ENCODE measurements around the gene GIN1.
A peak's percentile ranks its signal among the peaks of the same experiment; 100 is the strongest.

The GIN1 gene

DNA sequence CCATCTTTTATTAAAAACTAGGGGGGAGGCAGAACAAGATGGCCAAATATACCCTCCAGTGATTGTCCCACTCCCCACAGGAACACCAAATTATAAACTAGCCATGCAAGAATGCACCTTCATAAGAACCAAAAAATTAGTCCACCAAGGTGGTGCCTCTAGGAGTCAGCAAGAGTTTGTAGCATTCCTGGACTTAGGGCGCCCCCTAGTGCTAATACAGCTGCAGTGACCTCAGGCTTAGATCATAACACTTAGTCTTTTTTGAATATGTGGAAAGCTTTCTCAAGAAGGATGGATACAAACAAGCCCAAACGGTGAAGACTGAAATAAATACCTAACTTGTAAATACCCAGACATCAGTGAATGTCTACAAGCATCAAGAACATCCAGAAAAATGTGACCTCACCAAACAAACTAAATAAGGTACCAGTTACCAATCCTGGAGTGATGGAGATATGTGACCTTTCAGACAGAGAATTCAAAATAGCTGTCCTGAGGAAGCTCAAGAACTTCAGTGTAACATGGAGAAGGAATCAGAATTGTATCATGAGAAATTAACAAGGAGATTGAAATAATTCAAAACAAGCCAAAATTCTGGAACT lies 19.4 kb upstream of the GIN1 start:
- POLR2A ChIA-PET, result interaction anchor here (0.6 kb wide), 1 partner anchor 19 kb away, joined by 3 read pairs; the partner anchor contains the start of genes GIN1 and PPIP5K2
- DNase-seq (ENCODE audit: low read depth, low spot score), result peak; percentile 9
- H3K4me3 ChIP-seq (ENCODE audit: low read depth, low read length), result no peak overlapping the region
- CTCF ChIA-PET, result interaction anchor here (0.6 to 4.3 kb wide), 32 partner anchors 10 to 603 kb away, joined by 3 to 54 read pairs (median 5); partner anchors contain the start of genes GIN1 and PPIP5K2
- peak; percentile 88 for TF ChIP-seq CTCF (IDR thresholded peaks at IDR 0.05; ENCODE audit: insufficient read depth, low read length, missing control alignments)

GRCh38 chr5:103138202-103138690 lies 18.3 kb upstream of the GIN1 start:
- H3K4me3 ChIP-seq (ENCODE audit: low read depth, low read length), result no peak overlapping the region
- no peak for TF ChIP-seq CTCF (IDR thresholded peaks at IDR 0.05; ENCODE audit: insufficient read depth, low read length, missing control alignments)
- ChIA-PET POLR2A (interaction anchor here (0.8 kb wide), 1 partner anchor 18 kb away, joined by 3 read pairs; the partner anchor contains the start of genes GIN1 and PPIP5K2), CTCF (interaction anchor here (1.3 to 4.3 kb wide), 18 partner anchors 9 to 602 kb away, joined by 3 to 54 read pairs (median 8); partner anchors contain the start of genes GIN1 and PPIP5K2)
- DNase-seq (ENCODE audit: low read depth, low spot score), result no peak

DNA sequence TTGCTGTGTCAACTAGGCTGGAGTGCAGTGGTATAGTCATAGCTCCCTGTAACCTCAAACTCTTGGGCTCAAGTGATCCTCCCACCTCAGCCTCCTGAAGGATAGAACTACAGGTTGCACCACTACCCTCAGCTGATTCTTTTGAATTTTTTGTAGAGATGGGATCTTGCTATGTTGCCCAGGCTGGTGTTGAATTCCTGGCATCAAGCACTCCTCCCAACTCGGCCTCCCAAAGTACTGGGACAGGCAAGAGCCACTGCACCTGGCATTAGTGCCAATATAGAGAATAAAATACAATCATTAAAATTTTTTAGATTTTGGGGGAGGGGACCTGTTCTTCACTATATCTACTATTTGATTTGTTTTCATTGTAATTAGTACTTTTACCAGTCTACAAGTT lies 15.5 kb upstream of the GIN1 start:
- ChIA-PET CTCF (interaction anchor here (0.9 kb wide), 1 partner anchor 16 kb away, joined by 3 read pairs; the partner anchor contains the start of genes GIN1 and PPIP5K2), POLR2A (no interaction called here)
- no peak for DNase-seq (ENCODE audit: low read depth, low spot score)
- TF ChIP-seq CTCF (IDR thresholded peaks at IDR 0.05; ENCODE audit: insufficient read depth, low read length, missing control alignments), result no peak
- H3K4me3 ChIP-seq (ENCODE audit: low read depth, low read length), result no peak overlapping the region

GRCh38 chr5:103133231-103133630 lies 13.3 kb upstream of the GIN1 start:
- no peak for TF ChIP-seq CTCF (IDR thresholded peaks at IDR 0.05; ENCODE audit: insufficient read depth, low read length, missing control alignments)
- CTCF ChIA-PET, result no interaction called here
- POLR2A ChIA-PET, result no interaction called here
- no peak overlapping the region for H3K4me3 ChIP-seq (ENCODE audit: low read depth, low read length)
- no peak for DNase-seq (ENCODE audit: low read depth, low spot score)

DNA sequence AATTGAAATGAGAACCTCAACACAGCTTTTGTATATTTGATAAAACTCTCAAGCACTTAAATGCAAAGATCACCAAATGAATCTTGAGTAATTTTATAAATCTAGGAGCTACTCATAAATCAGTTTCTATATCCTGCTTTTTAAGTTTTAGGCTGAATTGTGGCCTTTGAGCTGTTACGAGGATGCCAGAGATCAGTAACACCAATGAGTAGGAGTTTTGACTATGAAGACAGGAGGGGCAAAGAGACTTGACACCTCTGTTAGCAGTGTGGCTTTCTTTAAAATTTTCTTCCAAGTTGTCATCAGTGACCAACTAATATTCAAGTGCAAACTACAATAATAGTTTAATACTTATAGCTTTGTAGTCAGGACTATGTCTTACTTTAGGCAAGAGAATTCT lies 12.7 kb upstream of the GIN1 start:
- TF ChIP-seq CTCF (IDR thresholded peaks at IDR 0.05; ENCODE audit: insufficient read depth, low read length, missing control alignments), result no peak
- ChIA-PET POLR2A (interaction anchor here (0.7 kb wide), 1 partner anchor 12 kb away, joined by 3 read pairs; no protein-coding TSS in a partner anchor), CTCF (no interaction called here)
- no peak for DNase-seq (ENCODE audit: low read depth, low spot score)
- no peak overlapping the region for H3K4me3 ChIP-seq (ENCODE audit: low read depth, low read length)

GRCh38 chr5:103128202-103128601 lies 8.3 kb upstream of the GIN1 start:
- CTCF ChIA-PET, result interaction anchor here (5.4 kb wide), 1 partner anchor 11 kb away, joined by 54 read pairs; no protein-coding TSS in a partner anchor
- TF ChIP-seq CTCF (IDR thresholded peaks at IDR 0.05; ENCODE audit: insufficient read depth, low read length, missing control alignments), result no peak
- POLR2A ChIA-PET, result interaction anchor here (1.0 kb wide), 1 partner anchor 8 kb away, joined by 5 read pairs; the partner anchor contains the start of genes GIN1 and PPIP5K2

More at GRCh38 chr5:103128202-103128601, 8.3 kb upstream of the GIN1 start:
- DNase-seq (ENCODE audit: low read depth, low spot score), result no peak
- no peak overlapping the region for H3K4me3 ChIP-seq (ENCODE audit: low read depth, low read length)

Data from AG04449 (cell line).